PC-9 (cell line): ENCODE results near the gene ERAS. TPM values are rescaled to one million over a fixed set of nuclear protein-coding genes. Genes with fewer than 3 reads are reported as not detected.

Source experiments
- BruUV-seq: library from RNA; stranded (reverse); fragments of 400-500 nt; replicated peaks from 2 replicates; lab custom pipeline; 2021; lab: Mats Ljungman, UMichigan
- CTCF ChIA-PET: fragments of 300-600 bp; sonication (Branson Sonifier 250); formaldehyde crosslinking; loops from one replicate; lab custom pipeline; 2022; ENCODE audit warnings: antibody characterized with exemption; lab: Charles Lee
- POLR2A ChIA-PET: fragments of 300-600 bp; sonication (Branson Sonifier 250); formaldehyde crosslinking; loops from one replicate; lab custom pipeline; 2022; ENCODE audit warnings: antibody characterized with exemption; ENCODE audit not compliant: unreplicated experiment; lab: Charles Lee
- DNase-seq, 2 experiments: peaks; one replicate each; pipeline versions ENCODE4 v3.0.0 to v3.0.0-alpha.2; 2015 to 2022; ENCODE audit warnings: mixed read lengths in 1 of 2
- H2AFZ ChIP-seq: fragments of 200-600 bp; sonication (generic); 2 replicates; pipeline ENCODE4 v1.8.1; 2017; ENCODE audit warnings: antibody characterized with exemption
- H3F3A ChIP-seq: fragments of 200-600 bp; sonication (generic); 2 replicates; pipeline ENCODE4 v1.8.1; 2017; ENCODE audit warnings: antibody characterized with exemption, mild to moderate bottlenecking, low read depth; ENCODE audit not compliant: insufficient read depth
- H3K27ac ChIP-seq: fragments of 200-600 bp; sonication (generic); 2 replicates; pipeline ENCODE4 v1.6.1; 2016; ENCODE audit warnings: mixed run types
- H3K27me3 ChIP-seq: fragments of 200-600 bp; sonication (generic); 2 replicates; pipeline ENCODE4 v1.6.1; 2016; ENCODE audit warnings: low read depth, mixed run types; ENCODE audit not compliant: insufficient read depth
- H3K36me3 ChIP-seq: fragments of 200-600 bp; sonication (generic); 2 replicates; pipeline ENCODE4 v1.6.1; 2016; ENCODE audit warnings: low read depth, mixed run types
- H3K4me1 ChIP-seq: fragments of 200-600 bp; sonication (generic); replicated peaks from 2 replicates; pipeline ENCODE4 v1.6.1; 2016; ENCODE audit warnings: mixed run types; ENCODE audit not compliant: insufficient read depth
- H3K4me2 ChIP-seq: fragments of 200-600 bp; sonication (generic); 2 replicates; pipeline ENCODE4 v1.6.1; 2017; ENCODE audit warnings: mixed run types
- H3K4me3 ChIP-seq: fragments of 200-600 bp; sonication (generic); 2 replicates; pipeline ENCODE4 v1.6.1; 2016; ENCODE audit warnings: mixed run types
- H3K79me2 ChIP-seq: fragments of 200-600 bp; sonication (generic); 2 replicates; pipeline ENCODE4 v1.6.1; 2017; ENCODE audit warnings: low read depth, mixed run types
- H3K9me2 ChIP-seq: fragments of 200-600 bp; sonication (generic); 2 replicates; pipeline ENCODE4 v1.8.1; 2017; ENCODE audit warnings: mild to moderate bottlenecking; ENCODE audit not compliant: insufficient read depth
- H3K9me3 ChIP-seq: fragments of 200-600 bp; sonication (generic); 2 replicates; pipeline ENCODE4 v1.8.1; 2016; ENCODE audit warnings: low read depth; ENCODE audit not compliant: insufficient read depth
- H4K20me1 ChIP-seq: fragments of 200-600 bp; sonication (generic); 2 replicates; pipeline ENCODE4 v1.8.1; 2017; ENCODE audit not compliant: insufficient read depth
- EZH2 ChIP-seq: fragments of 200-600 bp; sonication (generic); IDR thresholded peaks from 2 replicates; pipeline ENCODE4 v1.8.0; 2017; ENCODE audit warnings: antibody characterized with exemption, low read depth
- intact Hi-C: fragments of 100-400 bp; cut with micrococcal nuclease; formaldehyde crosslinking; loops from one replicate; pipeline ENCODE4 v1.10.0; 2022; ENCODE audit not compliant: unreplicated experiment
- total RNA-seq: library from RNA; stranded (reverse); gene quantifications from 2 replicates; pipeline ENCODE4 v1.2.3, GENCODE V29; 2021
- TF ChIP-seq, protein P1 (sequence below): fragments of 200-600 bp; sonication (generic); conservative IDR thresholded peaks from 2 replicates; pipeline ENCODE4 v1.6.1; 2017; ENCODE audit warnings: mixed run types, antibody characterized with exemption, mild to moderate bottlenecking, moderate library complexity

ERAS gene
- total RNA-seq, 1 experiment from 2014 or later = not detected

DNA sequence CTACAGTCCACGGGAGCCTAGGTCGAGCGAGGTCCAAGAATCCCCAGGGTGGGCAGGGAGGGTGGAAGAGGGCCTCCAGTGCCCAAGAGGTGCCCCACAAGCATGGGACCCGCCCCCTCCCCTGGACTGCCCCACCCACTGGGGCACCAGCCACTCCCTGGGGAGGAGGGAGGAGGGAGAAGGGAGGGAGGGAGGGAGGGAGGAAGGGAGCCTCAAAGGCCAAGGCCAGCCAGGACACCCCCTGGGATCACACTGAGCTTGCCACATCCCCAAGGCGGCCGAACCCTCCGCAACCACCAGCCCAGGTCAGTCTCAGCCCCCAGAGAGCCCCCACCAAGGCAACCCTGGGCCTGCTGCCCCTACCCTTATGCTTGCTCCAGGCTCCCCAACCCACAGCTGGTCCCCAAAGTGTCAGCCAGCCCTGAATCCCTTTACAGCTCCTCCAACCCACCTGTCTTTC, 39.9 kb upstream of the ERAS start, which contains the start of gene GATA1:
Gene GATA1, plus strand, starts transcription at position 250 of the 460 bp plus-strand sequence. CDS start 4,520 bp downstream, outside the sequence.
- no peak for DNase-seq
- no peaks in the 10 kb centered on the region for H3F3A ChIP-seq
- BruUV-seq = no TSS peak
- no peaks in the 10 kb centered on the region for H3K27me3 ChIP-seq
- H3K9me2 ChIP-seq = no peaks in the 10 kb centered on the region
- H4K20me1 ChIP-seq = no peaks in the 10 kb centered on the region
- no peaks in the 10 kb centered on the region for H3K79me2 ChIP-seq
- no peaks in the 10 kb centered on the region for H3K4me1 ChIP-seq
- ChIA-PET CTCF (no interaction called here), POLR2A (no interaction called here)
- H3K27ac ChIP-seq = no peak within 1 kb of the TSS
- H3K9me3 ChIP-seq = no peaks in the 10 kb centered on the region
- TF ChIP-seq, protein P1, sequence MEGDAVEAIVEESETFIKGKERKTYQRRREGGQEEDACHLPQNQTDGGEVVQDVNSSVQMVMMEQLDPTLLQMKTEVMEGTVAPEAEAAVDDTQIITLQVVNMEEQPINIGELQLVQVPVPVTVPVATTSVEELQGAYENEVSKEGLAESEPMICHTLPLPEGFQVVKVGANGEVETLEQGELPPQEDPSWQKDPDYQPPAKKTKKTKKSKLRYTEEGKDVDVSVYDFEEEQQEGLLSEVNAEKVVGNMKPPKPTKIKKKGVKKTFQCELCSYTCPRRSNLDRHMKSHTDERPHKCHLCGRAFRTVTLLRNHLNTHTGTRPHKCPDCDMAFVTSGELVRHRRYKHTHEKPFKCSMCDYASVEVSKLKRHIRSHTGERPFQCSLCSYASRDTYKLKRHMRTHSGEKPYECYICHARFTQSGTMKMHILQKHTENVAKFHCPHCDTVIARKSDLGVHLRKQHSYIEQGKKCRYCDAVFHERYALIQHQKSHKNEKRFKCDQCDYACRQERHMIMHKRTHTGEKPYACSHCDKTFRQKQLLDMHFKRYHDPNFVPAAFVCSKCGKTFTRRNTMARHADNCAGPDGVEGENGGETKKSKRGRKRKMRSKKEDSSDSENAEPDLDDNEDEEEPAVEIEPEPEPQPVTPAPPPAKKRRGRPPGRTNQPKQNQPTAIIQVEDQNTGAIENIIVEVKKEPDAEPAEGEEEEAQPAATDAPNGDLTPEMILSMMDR = no peak
- TF ChIP-seq EZH2 = no peak
- H2AFZ ChIP-seq = no peak within 1 kb of the TSS
- no peak within 1 kb of the TSS for H3K4me3 ChIP-seq
- no peaks in the 10 kb centered on the region for H3K36me3 ChIP-seq
- intact Hi-C loops = no loop called here
- H3K4me2 ChIP-seq = no peak within 1 kb of the TSS

DNA sequence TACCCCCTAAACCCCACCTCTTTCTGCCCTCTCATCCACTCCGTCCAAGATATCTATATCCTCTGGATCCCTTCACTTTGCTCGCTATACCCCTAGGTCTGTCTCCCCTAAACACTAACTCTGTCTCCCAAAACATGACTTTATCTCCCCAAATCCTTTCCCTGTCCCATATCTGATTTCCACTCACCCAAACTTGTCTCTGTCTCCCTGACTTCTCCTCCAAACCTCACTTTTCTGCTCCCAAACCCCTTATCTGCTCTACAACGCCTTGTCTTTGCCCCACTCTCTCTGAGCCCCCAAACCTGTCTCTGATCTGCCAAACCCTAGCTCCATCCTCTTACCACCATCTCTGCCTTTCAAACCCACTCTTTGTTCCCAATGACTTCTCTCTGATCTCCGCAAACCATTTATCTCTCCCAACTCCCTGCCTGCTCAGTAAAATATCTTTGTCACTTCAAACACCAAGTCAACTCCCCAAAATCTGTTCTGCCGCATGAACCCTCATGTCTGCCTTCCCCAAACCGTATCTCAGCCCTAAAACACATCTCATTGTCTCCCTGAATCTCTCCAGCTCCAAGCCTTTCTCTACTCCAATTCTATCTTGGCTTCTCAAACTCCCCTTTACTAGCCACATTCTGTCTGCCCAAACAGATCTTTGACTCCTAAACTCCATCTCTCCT, 39.3 kb upstream of the ERAS start:
- no TSS peak for BruUV-seq
- Histone ChIP-seq H3F3A (no peaks in the 10 kb centered on the region), H3K27me3 (no peaks in the 10 kb centered on the region), H2AFZ (no peak overlapping the region), H3K27ac (no peak overlapping the region), H3K4me2 (no peak overlapping the region), H3K79me2 (no peaks in the 10 kb centered on the region), H3K9me3 (no peaks in the 10 kb centered on the region), H3K4me3 (no peak overlapping the region), H4K20me1 (no peaks in the 10 kb centered on the region), H3K9me2 (no peaks in the 10 kb centered on the region), H3K4me1 (no peaks in the 10 kb centered on the region), H3K36me3 (no peaks in the 10 kb centered on the region)
- no peak for DNase-seq
- TF ChIP-seq EZH2 = no peak
- TF ChIP-seq, protein P1 = no peak
- POLR2A ChIA-PET = no interaction called here
- CTCF ChIA-PET = no interaction called here
- intact Hi-C loops = no loop called here

GRCh38 chrX:48787505-48788443, 38.5 kb upstream of the ERAS start:
- Histone ChIP-seq H4K20me1 (no peaks in the 10 kb centered on the region), H3K27me3 (no peaks in the 10 kb centered on the region), H3K79me2 (no peaks in the 10 kb centered on the region), H3K27ac (no peak overlapping the region), H3K9me2 (no peaks in the 10 kb centered on the region), H3K36me3 (no peaks in the 10 kb centered on the region), H3K4me2 (no peak overlapping the region), H3K4me3 (no peak overlapping the region), H2AFZ (no peak overlapping the region), H3K4me1 (no peaks in the 10 kb centered on the region), H3F3A (no peaks in the 10 kb centered on the region), H3K9me3 (no peaks in the 10 kb centered on the region)
- ChIA-PET CTCF (no interaction called here), POLR2A (no interaction called here)
- DNase-seq = no peak
- no TSS peak for BruUV-seq
- intact Hi-C loops = no loop called here
- no peak for TF ChIP-seq EZH2
- TF ChIP-seq, protein P1 = no peak
